SJSA1 (cell line): ENCODE measurements around the gene SMOC1. TPM values are rescaled to one million over a fixed set of nuclear protein-coding genes. Genes with fewer than 3 reads are reported as not detected.

Experiments
- DNase-seq, 2 experiments: peaks; one replicate each; pipeline ENCODE4 v3.0.0-alpha.2; 2015 to 2020; ENCODE audit warnings: low spot score in 2 of 2, low read depth in 1 of 2
- H3K27ac ChIP-seq: fragments of 250-450 bp; sonication (Bioruptor Pico); 2 replicates; pipeline ENCODE4 v1.5.1; 2020; ENCODE audit warnings: mild to moderate bottlenecking, moderate library complexity
- H3K27me3 ChIP-seq: fragments of 250-450 bp; sonication (Bioruptor Pico); replicated peaks from 2 replicates; pipeline ENCODE4 v1.5.1; 2020; ENCODE audit warnings: mild to moderate bottlenecking, moderate library complexity
- H3K36me3 ChIP-seq: fragments of 250-450 bp; sonication (Bioruptor Pico); 2 replicates; pipeline ENCODE4 v1.5.1; 2020; ENCODE audit warnings: mild to moderate bottlenecking
- H3K4me1 ChIP-seq: fragments of 250-450 bp; sonication (Bioruptor Pico); replicated peaks from 2 replicates; pipeline ENCODE4 v1.6.1; 2021; ENCODE audit warnings: mild to moderate bottlenecking
- H3K4me3 ChIP-seq: fragments of 250-450 bp; sonication (Bioruptor Pico); 2 replicates; pipeline ENCODE4 v1.5.1; 2020; ENCODE audit warnings: mild to moderate bottlenecking
- H3K9me3 ChIP-seq: fragments of 250-450 bp; sonication (Bioruptor Pico); replicated peaks from 2 replicates; pipeline ENCODE4 v1.5.1; 2020; ENCODE audit warnings: mild to moderate bottlenecking
- total RNA-seq: library from RNA; depleted of rRNA; stranded (reverse); fragments of >200 nt; shearing (Covaris generic); gene quantifications from 2 replicates; pipeline ENCODE4 v1.2.3, GENCODE V29; 2014; rRNA removed

Gene SMOC1
- total RNA-seq, 1 experiment from 2014 or later, result not detected

DNA sequence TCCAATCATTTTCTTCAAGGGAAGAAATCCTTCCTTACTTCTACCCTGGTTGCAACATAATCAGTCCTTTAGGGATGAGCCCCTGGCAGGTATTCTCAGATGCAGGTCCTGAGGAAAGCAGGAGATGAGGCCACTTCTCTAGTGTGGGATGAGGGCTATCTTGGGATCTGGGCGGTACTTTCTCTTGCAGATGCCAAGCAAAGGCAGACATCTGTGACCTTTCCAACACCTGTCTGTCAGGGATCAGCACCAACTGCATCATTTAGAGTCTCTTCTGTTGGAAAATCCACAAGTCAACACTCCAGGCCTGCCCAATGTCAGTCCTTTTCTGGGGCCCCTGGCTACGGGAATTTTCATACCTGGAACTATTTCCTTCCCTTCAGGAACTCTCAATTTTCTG lies 180.3 kb downstream of the SMOC1 start:
- no peak for DNase-seq
- no peak overlapping the region for H3K4me3 ChIP-seq
- no peak overlapping the region for H3K27ac ChIP-seq
- no peaks in the 10 kb centered on the region for H3K36me3 ChIP-seq
- peaks cover 4% of the 10 kb centered on the region; the same call in 1 of the 2 replicates for H3K4me1 ChIP-seq
- no peaks in the 10 kb centered on the region for H3K27me3 ChIP-seq
- no peaks in the 10 kb centered on the region for H3K9me3 ChIP-seq

DNA sequence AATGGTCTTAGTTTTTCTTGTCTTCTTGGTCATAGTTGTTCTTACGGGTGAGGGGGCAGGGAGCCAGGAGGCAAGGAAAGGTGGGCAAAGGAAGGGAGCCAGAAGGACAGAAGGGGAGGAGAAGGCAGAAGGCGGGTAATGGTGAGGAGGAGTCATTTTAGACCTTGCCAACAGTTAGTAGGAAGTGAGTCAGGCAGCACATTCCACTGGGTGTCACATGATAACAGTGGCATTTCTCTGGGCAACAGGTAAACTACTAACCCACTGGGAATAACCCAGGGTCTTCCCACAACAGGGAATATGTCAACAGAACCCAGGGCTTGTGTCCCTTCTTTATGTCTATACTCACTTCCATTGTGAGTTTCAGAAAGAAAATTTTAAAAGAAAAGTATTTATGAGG lies 181.9 kb downstream of the SMOC1 start:
- H3K27ac ChIP-seq, result no peak overlapping the region
- no peaks in the 10 kb centered on the region for H3K9me3 ChIP-seq
- H3K4me3 ChIP-seq, result no peak overlapping the region
- H3K4me1 ChIP-seq, result peaks cover 4% of the 10 kb centered on the region; the same call in 1 of the 2 replicates
- DNase-seq, result no peak
- no peaks in the 10 kb centered on the region for H3K36me3 ChIP-seq
- no peaks in the 10 kb centered on the region for H3K27me3 ChIP-seq

DNA sequence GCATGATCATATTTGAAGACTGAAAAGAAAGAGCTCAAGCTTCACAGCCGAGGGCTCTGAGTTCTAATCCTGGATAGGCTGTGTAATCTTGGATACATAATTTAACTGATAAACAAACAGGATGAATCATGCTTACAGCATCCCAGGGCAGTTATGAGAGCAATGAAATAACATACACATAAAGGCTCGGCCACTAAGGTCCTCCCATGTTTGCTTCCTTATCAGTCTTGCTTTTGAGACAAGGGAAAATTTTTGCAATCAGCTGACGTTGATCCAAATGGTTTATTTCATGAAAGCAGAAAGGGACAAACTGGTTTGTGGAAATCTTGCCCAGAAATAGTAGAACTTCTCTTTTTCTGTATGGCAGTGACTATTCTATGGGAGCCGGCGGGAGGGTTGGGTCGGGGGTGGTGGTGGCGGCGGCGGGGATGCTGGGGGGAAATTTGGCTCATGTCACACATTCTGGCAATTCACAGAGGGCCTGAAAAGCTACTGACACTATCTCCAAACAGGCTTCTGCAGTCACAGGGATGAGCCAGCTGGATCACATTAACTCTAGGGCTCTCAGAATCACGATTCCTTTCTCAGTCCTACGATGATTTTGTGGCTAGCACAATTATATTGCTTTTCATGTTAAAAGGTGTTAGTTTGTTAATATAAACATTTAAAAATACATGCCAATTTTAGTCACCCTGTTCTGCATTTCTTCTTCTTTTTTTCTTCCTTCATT lies 185.1 kb downstream of the SMOC1 start:
- Histone ChIP-seq H3K9me3 (no peaks in the 10 kb centered on the region), H3K27me3 (no peaks in the 10 kb centered on the region), H3K27ac (no peak overlapping the region), H3K36me3 (no peaks in the 10 kb centered on the region), H3K4me3 (no peak overlapping the region), H3K4me1 (peaks cover 4% of the 10 kb centered on the region; the same call in 1 of the 2 replicates)
- DNase-seq, result no peak

DNA sequence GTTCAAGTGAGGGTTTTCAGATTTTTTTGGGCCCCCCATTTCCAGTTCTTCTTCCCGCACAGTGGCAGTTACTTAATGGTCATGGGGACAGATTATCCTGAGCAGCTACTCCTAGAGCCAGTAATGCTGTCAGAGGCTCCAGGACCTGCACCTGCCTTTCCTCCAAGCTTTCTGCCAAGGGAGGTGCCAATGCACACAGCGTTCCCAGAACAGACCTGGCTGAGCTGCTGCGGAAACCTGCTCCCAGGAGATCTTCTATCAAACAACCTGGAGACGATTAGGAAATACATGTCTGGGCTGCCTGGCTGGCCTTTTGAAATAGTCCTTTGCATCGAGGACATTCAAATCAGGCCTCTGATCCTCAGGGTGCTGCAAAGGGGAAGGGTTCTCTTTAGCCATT lies 188.6 kb downstream of the SMOC1 start:
- no peaks in the 10 kb centered on the region for H3K27me3 ChIP-seq
- no peak for DNase-seq
- H3K36me3 ChIP-seq, result no peaks in the 10 kb centered on the region
- H3K9me3 ChIP-seq, result no peaks in the 10 kb centered on the region
- no peaks in the 10 kb centered on the region for H3K4me1 ChIP-seq
- H3K4me3 ChIP-seq, result no peak overlapping the region
- H3K27ac ChIP-seq, result no peak overlapping the region

DNA sequence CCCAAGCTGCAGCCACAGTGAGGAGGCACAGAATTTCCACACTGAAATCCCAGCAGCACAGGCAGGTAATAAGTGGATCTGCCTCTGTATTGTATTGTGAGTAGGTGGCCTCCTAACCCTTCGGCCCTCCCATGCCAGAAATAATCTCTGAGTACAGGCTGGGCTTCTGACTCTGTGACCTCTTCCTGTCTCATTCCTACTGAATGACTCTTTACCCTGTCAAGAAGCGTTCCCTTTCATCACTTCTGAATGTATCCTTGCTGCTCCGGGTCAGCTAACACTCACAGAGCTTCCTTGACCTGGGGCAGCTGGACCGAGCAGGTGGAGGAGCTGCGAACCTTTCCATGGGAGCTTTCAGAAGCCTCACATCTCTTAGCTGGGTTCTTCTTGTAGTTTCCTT lies 190.0 kb downstream of the SMOC1 start:
- Histone ChIP-seq H3K4me3 (no peak overlapping the region), H3K36me3 (no peaks in the 10 kb centered on the region), H3K9me3 (no peaks in the 10 kb centered on the region), H3K27ac (no peak overlapping the region), H3K4me1 (no peaks in the 10 kb centered on the region), H3K27me3 (no peaks in the 10 kb centered on the region)
- DNase-seq, result no peak

DNA sequence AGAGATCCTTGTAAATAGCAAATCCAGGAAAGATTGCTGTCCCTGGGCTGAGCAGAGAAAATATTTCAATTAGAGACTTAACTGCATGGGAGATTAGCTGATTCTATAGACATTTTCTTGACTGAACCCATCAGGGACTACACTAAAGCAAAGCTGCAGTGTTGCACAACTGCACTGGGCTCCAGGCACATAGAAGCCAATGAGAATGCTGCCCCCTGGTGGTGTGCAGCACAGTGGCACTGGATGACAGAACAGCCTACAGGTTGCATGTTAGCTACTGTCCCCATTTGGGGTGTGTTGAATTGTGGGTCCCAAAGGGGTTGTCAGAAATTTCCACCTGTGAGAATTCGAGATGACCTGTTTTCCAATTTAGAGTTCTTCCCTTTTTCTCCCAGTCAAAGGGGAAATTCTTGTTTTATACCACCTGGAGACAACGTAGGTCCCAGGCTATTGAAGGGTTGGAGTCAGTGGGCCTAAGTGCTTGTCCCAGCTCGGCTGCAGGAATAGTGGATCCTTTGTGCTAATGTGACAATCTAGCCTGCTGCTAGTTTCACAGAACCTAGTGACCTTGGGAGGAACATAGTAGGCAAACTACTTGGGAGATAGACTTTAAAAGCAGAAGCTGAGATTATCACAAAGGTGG lies 194.8 kb downstream of the SMOC1 start:
- H3K4me3 ChIP-seq, result no peak overlapping the region
- DNase-seq, result peak; percentile 5 to 46
- H3K36me3 ChIP-seq, result no peaks in the 10 kb centered on the region
- no peaks in the 10 kb centered on the region for H3K4me1 ChIP-seq
- H3K9me3 ChIP-seq, result no peaks in the 10 kb centered on the region
- no peak overlapping the region for H3K27ac ChIP-seq
- no peaks in the 10 kb centered on the region for H3K27me3 ChIP-seq

DNA sequence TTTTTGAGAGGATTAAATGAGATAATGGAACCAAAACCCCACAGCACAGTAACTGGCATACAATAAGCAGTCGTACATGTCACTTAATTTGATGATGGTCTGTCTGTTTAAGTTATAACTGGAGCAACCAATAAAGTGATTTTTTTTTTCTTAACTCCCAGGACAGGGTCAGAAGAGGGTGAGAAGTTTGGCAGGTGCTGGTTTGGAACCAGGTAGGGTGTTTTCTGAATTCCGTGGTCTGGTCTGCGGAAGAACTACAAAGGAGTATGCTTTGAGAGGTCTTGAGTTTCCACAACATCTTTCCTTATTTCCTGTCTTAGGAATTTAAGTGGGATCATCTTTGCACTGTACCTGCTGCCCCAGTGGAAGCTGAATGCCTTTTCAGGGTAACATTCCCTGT lies 197.8 kb downstream of the SMOC1 start:
- H3K9me3 ChIP-seq, result no peaks in the 10 kb centered on the region
- no peak for DNase-seq
- no peak overlapping the region for H3K27ac ChIP-seq
- no peak overlapping the region for H3K4me3 ChIP-seq
- no peaks in the 10 kb centered on the region for H3K36me3 ChIP-seq
- no peaks in the 10 kb centered on the region for H3K27me3 ChIP-seq
- H3K4me1 ChIP-seq, result no peaks in the 10 kb centered on the region

DNA sequence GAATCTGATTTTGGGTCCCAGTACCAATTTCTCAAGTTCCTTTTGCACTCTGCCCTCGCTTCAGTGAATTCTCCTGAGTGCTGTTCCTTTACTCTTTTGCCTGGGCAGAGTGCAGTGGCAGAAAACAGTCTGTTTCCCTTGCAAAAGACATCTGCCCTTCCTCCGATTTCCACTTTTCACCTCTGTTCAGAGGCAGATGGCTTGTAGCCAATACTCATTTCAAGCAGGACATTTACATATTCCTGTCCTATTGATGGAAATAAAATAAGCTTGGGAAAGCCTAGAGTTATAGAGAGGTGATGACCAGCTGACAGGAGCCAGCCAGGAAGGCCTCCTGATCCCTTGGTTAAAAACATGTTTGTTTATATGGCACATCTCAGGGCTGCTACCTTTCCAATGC lies 198.5 kb downstream of the SMOC1 start:
- H3K27ac ChIP-seq, result no peak overlapping the region
- no peak for DNase-seq
- H3K36me3 ChIP-seq, result no peaks in the 10 kb centered on the region
- no peaks in the 10 kb centered on the region for H3K9me3 ChIP-seq
- H3K4me1 ChIP-seq, result no peaks in the 10 kb centered on the region
- no peaks in the 10 kb centered on the region for H3K27me3 ChIP-seq
- no peak overlapping the region for H3K4me3 ChIP-seq

DNA sequence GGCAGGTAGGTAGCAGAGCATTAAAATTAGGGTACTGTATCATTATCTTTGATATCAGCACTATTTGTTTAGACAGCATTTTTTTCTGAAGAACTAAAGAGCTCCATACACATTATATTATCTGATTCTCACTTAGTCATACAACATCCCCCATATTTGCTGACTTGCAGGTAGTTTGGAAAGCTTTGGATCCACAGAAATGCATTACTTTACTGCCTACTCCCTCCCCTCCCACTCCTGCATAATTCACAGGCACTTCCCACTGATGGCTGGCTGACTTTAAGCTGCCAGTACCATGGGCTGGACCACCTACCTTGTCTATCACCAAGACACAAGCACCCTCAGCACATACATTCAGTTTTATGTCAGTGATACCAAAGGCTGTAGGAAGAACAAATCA lies 199.1 kb downstream of the SMOC1 start:
- H3K4me3 ChIP-seq, result no peak overlapping the region
- no peaks in the 10 kb centered on the region for H3K27me3 ChIP-seq
- H3K4me1 ChIP-seq, result no peaks in the 10 kb centered on the region
- no peaks in the 10 kb centered on the region for H3K9me3 ChIP-seq
- no peaks in the 10 kb centered on the region for H3K36me3 ChIP-seq
- no peak for DNase-seq
- H3K27ac ChIP-seq, result no peak overlapping the region

DNA sequence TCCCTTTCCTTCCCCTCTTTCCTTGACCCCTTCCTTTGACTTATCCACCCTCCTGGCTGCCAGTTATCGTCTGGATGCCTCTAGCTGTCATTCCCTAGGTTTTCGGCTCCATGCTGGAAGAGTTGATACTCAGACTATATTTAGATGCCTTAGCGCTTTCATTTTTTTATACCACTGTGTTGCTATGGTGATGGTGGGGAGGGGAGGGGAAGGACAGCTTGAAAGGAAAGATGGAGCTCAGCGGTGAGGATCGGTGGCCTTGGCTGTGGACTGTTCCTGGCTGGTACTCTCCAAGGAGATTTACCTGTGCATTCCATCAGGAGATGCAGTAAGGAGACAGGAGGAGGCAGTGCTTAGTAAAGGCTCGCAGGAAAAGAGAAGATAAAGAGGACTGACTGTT lies 200.9 kb downstream of the SMOC1 start:
- Histone ChIP-seq H3K27ac (no peak overlapping the region), H3K27me3 (no peaks in the 10 kb centered on the region), H3K4me3 (no peak overlapping the region), H3K36me3 (no peaks in the 10 kb centered on the region), H3K9me3 (no peaks in the 10 kb centered on the region), H3K4me1 (no peaks in the 10 kb centered on the region)
- DNase-seq, result no peak

Other genes starting within 250 kb of the SMOC1 start
- gene SRSF5, start 112.3 kb upstream of the SMOC1 start, total RNA-seq, result 121 and 167 TPM in 2 replicates
- not detected in 2 replicates for gene SLC10A1, start 82.2 kb upstream of the SMOC1 start, total RNA-seq